ENCODE results near the gene MBD3L5. TPM values are rescaled to one million over a fixed set of nuclear protein-coding genes. Genes with fewer than 3 reads are reported as not detected.
A peak's percentile ranks its signal among the peaks of the same experiment; 100 is the strongest.

Gene MBD3L5
- polyA plus RNA-seq, 3 donors, result not detected

DNA sequence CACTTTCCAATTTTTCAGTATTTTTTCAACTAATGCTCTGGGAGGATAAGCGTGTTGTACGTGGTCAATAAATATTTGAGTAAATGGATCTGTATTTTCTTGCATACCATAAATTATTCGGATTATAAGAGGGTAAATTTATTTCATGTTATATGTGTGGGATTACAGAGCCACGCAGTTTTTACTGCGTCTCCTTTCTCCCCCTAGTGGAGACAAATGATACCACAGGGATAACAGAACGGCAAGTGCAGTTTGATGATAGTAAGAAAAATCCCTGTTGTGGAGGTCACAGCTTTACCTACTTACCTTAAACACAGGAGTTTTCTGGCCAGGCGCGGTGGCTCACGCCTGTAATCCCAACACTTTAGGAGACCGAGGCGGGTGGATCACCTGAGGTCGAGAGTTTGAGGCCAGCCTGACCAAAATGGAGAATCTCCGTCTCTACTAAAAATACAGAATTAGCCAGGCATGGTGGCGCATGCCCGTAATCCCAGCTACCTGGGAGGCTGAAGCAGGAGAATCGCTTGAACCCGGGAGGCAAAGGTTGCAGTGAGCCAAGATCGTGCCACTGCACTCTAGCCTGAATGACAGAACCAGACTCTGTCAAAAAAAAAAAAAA, 26.0 kb upstream of the MBD3L5 start:
- TF ChIP-seq, protein P1, sequence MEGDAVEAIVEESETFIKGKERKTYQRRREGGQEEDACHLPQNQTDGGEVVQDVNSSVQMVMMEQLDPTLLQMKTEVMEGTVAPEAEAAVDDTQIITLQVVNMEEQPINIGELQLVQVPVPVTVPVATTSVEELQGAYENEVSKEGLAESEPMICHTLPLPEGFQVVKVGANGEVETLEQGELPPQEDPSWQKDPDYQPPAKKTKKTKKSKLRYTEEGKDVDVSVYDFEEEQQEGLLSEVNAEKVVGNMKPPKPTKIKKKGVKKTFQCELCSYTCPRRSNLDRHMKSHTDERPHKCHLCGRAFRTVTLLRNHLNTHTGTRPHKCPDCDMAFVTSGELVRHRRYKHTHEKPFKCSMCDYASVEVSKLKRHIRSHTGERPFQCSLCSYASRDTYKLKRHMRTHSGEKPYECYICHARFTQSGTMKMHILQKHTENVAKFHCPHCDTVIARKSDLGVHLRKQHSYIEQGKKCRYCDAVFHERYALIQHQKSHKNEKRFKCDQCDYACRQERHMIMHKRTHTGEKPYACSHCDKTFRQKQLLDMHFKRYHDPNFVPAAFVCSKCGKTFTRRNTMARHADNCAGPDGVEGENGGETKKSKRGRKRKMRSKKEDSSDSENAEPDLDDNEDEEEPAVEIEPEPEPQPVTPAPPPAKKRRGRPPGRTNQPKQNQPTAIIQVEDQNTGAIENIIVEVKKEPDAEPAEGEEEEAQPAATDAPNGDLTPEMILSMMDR (IDR thresholded peaks at IDR 0.05), result no peak
- WGBS (ENCODE audit: insufficient coverage), result 97% methylated on average over 8 of the region's 18 CpGs
- peaks cover 0 to 5% (median 4%) of the 10 kb centered on the region in 3 donors for H3K27me3 Mint-ChIP-seq (ENCODE audit: low read depth in 3 of 3)
- intact Hi-C loops (cut with micrococcal nuclease), result no loop called here
- no peak overlapping the region for H3K27ac Mint-ChIP-seq
- H3K4me3 Mint-ChIP-seq, result no peak overlapping the region
- H3K9me3 ChIP-seq (replicated peaks in 1 of 2; ENCODE audit: control insufficient read depth in 1 of 2, insufficient read depth in 1 of 2, low read length in 2 of 2), result no peaks in the 10 kb centered on the region
- no peak overlapping the region for H3K9ac ChIP-seq (ENCODE audit: insufficient read depth, low read length, poor library complexity, severe bottlenecking)
- no peaks in the 10 kb centered on the region for H4K20me1 ChIP-seq (ENCODE audit: insufficient read depth, low read length)
- H2AFZ ChIP-seq (ENCODE audit: insufficient read depth, low read depth, low read length, poor library complexity, severe bottlenecking), result no peak overlapping the region
- no peaks in the 10 kb centered on the region for H3K79me2 ChIP-seq (ENCODE audit: insufficient read depth, low read length)
- H3K27ac ChIP-seq (ENCODE audit: low read depth in 1 of 2, low read length in 2 of 2), result no peak overlapping the region
- H3K9me3 Mint-ChIP-seq, result peaks cover 0 to 6% (median 3%) of the 10 kb centered on the region in 7 donors
- DNase-seq, result peak; percentile 29 to 41 (median 39)
- no peak overlapping the region for H3K4me3 ChIP-seq (replicated peaks in 1 of 3; ENCODE audit: low read depth in 2 of 3, low read length in 3 of 3)
- H3K4me1 Mint-ChIP-seq, result peaks cover 30% of the 10 kb centered on the region
- H3K4me1 ChIP-seq (ENCODE audit: control insufficient read depth in 1 of 2, insufficient read depth in 2 of 2, low read length in 2 of 2), result peaks cover 25 to 32% of the 10 kb centered on the region in 2 donors
- H3K36me3 ChIP-seq (replicated peaks in 1 of 2; ENCODE audit: control insufficient read depth in 1 of 2, insufficient read depth in 2 of 2, low read length in 2 of 2), result no peaks in the 10 kb centered on the region
- no peaks in the 10 kb centered on the region for H3K27me3 ChIP-seq (ENCODE audit: control insufficient read depth in 2 of 2, insufficient read depth in 2 of 2, low read length in 2 of 2)
- no peak overlapping the region for H3K4me2 ChIP-seq (replicated peaks; ENCODE audit: extremely low read depth, low read length, poor library complexity, severe bottlenecking)
- H3K36me3 Mint-ChIP-seq, result no peaks in the 10 kb centered on the region

DNA sequence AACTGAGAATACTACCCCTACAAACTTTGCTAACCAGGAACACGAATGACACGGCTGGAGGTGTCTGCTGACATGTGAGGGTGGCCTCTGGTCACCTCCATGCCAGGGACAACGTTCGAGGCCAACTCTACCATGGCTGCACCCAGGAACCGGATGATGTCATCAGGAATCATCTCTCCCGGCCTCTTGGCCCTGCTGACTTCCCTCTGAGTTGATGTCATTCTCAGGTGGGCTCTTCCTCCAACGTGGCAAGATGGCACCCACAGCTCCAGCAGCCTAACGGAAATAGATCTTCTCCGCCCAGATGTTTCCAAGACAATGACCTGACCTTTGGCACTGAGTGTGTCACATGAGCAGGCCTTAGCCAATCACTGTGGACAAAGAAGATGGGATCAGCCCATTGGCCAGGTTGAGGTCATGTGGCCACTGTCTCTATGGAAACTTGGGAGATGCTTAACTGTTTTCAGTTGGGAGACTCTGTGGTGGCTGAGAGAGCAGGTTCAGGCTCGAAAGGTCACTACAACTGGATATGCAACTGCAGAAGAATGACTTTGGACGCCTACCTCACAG, 24.2 kb upstream of the MBD3L5 start:
- Mint-ChIP-seq H3K27me3 (ENCODE audit: low read depth in 3 of 3) (peaks cover 0 to 6% (median 5%) of the 10 kb centered on the region in 3 donors), H3K9me3 (peaks cover 0 to 8% (median 3%) of the 10 kb centered on the region in 7 donors), H3K4me3 (no peak overlapping the region), H3K27ac (no peak overlapping the region), H3K4me1 (peaks cover 16% of the 10 kb centered on the region), H3K36me3 (no peaks in the 10 kb centered on the region)
- DNase-seq, result no peak
- Histone ChIP-seq H3K9me3 (replicated peaks in 1 of 2; ENCODE audit: control insufficient read depth in 1 of 2, insufficient read depth in 1 of 2, low read length in 2 of 2) (no peaks in the 10 kb centered on the region), H3K9ac (ENCODE audit: insufficient read depth, low read length, poor library complexity, severe bottlenecking) (no peak overlapping the region), H3K4me3 (replicated peaks in 1 of 3; ENCODE audit: low read depth in 2 of 3, low read length in 3 of 3) (no peak overlapping the region), H3K4me2 (replicated peaks; ENCODE audit: extremely low read depth, low read length, poor library complexity, severe bottlenecking) (no peak overlapping the region), H3K27me3 (ENCODE audit: control insufficient read depth in 2 of 2, insufficient read depth in 2 of 2, low read length in 2 of 2) (no peaks in the 10 kb centered on the region), H2AFZ (ENCODE audit: insufficient read depth, low read depth, low read length, poor library complexity, severe bottlenecking) (no peak overlapping the region), H3K36me3 (replicated peaks in 1 of 2; ENCODE audit: control insufficient read depth in 1 of 2, insufficient read depth in 2 of 2, low read length in 2 of 2) (no peaks in the 10 kb centered on the region), H4K20me1 (ENCODE audit: insufficient read depth, low read length) (no peaks in the 10 kb centered on the region), H3K27ac (ENCODE audit: low read depth in 1 of 2, low read length in 2 of 2) (no peak overlapping the region), H3K4me1 (ENCODE audit: control insufficient read depth in 1 of 2, insufficient read depth in 2 of 2, low read length in 2 of 2) (peaks cover 7 to 17% of the 10 kb centered on the region in 2 donors), H3K79me2 (ENCODE audit: insufficient read depth, low read length) (no peaks in the 10 kb centered on the region)
- intact Hi-C loops (cut with micrococcal nuclease), result no loop called here
- TF ChIP-seq, protein P1 (IDR thresholded peaks at IDR 0.05), result no peak
- 99% methylated on average over 9 of the region's 11 CpGs for WGBS (ENCODE audit: insufficient coverage)

All from CD14-positive monocyte (primary cell).